Activated CD4-positive, alpha-beta T cell treated with anti-CD3 and anti-CD28 coated beads for 1 hour (primary cell): ENCODE data around the gene RPS2.
A peak's percentile ranks its signal among the peaks of the same experiment; 100 is the strongest.

Source experiments
- DNase-seq: peaks from one replicate; pipeline ENCODE4 v3.0.0-alpha.2; 2020

The RPS2 gene

GRCh38 chr16:1980770-1981087 lies 16.1 kb upstream of the RPS2 start:
- no peak for DNase-seq

- no peak for DNase-seq
Observed at GRCh38 chr16:1980030-1980769, 15.6 kb upstream of the RPS2 start.

- no peak for DNase-seq
Observed at GRCh38 chr16:1979271-1980029, 14.8 kb upstream of the RPS2 start.

GRCh38 chr16:1978476-1979120 lies 14.0 kb upstream of the RPS2 start:
- no peak for DNase-seq

GRCh38 chr16:1977875-1978268 lies 13.2 kb upstream of the RPS2 start:
- no peak for DNase-seq

GRCh38 chr16:1976951-1977874 lies 12.6 kb upstream of the RPS2 start:
- no peak for DNase-seq

- no peak for DNase-seq
Observed at GRCh38 chr16:1976216-1976520, 11.5 kb upstream of the RPS2 start.

DNA sequence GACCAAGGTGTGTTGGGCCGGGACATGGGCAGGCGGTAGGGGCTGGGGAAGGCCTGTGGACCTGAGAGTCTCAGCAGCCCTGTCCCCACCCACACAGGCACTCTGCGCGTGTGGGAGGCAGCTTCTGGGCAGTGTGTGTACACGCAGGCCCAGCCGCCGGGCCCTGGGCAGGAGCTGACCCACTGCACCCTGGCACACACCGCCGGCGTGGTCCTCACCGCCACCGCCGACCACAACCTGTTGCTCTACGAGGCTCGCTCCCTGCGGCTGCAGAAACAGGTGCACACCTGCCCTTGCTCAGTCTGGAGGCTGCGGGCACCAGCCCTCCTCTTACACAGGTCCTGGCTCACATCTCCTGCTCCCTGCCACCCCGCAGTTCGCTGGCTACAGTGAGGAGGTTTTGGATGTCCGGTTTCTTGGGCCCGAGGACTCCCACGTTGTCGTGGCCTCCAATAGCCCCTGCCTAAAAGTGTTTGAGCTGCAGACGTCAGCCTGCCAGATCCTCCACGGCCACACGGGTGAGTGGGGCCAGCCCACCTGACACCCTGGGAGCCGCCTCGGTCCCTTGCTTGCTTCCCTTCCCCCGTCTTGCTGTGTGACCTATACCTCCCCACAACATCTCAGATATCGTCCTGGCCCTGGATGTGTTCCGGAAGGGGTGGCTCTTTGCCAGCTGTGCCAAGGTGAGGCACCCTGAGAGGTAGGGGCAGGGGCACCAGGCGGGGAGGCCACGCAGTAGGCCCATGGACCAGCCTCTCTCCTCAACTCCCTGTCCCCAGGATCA lies 11.0 kb upstream of the RPS2 start:
- no peak for DNase-seq

- DNase-seq, result no peak
Observed at GRCh38 chr16:1974157-1975070, 9.8 kb upstream of the RPS2 start.

DNA sequence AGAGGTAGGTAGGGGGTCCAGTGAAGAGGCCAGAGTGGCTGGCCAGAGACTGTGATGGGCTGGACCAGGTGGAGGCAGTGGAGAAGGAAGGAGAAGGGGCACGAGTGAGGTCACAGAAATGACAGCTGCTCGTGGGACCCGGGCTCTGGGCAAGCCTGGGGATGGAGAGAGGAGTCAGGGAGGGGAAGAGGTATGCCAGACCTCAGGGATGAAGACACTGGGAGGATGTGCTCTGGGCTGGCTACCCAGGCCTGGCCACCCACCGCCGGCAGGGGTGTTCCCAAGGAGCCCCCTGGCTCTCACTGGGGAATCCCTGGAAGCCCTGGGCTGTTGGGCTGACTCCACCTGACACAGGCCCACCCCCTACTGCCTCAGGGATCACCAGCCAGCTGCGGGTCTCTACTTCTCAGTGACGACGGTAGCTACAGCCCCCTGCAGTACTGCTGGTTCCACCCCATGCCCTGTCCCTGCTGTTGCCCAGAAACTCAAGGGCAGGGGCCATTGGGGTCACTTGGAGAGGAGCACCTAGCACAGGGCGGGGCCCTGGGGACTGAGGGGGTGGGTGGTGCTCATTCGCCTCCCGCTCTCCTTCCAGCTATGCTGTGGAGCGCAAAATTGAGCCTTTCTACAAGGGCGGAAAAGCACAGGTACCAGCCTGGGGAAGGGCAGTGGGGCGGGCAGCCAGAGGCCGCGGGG lies 9.0 kb upstream of the RPS2 start:
- DNase-seq, result no peak

DNA sequence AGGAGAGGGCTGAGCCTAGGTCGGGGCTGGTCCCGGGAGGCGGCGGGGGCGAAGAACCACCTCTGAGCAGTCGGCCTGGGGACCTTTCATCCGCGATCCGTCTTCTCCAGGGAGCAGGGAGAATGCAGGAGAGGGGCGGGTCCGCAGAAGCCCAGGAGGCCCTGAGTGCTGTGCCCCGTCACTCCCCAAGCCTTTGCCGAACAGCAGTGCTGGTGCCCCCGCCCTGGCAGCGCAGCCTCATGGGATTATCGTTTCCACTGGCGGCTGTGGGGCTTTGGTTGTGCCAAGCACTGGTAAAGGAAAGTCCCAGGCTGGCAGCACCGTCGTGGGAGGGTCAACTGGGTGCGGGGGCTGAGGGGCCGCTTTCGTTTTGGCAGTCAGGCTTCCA lies 7.9 kb upstream of the RPS2 start:
- DNase-seq, result no peak

DNA sequence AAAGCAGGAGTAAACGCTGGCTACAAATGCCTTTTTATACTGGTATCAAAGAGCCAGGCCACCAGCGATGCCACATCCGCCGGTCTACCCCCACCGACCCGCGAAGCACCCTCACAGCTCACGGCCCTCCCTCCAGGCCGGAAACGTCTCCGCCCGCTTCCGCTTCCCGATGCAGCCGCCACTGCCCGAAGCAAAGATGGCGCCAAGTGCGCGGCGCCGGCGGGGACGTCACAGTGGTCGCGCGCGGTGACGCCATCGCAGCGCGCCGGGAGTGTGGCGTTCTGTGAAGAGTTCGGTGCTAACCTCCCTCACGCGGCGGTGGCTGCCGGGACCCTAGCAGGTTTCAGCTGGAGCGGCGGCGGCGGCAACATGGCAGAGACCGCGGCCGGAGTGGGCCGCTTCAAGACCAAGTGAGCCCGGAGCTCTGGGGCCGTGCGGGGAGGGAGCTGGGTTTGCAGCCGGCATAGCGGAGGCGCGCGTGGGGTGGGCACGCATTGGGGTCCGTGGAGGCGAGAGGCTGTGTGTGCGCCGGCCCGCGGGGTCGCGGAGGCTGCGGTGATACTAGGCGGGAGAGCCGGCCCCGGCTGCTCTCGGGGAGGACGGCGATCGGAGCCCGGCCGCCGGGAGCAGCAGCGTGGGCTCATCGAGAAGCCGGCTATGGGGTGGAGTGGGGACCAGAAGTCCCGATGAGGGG lies 7.3 kb upstream of the RPS2 start, which contains the start of gene TBL3:
Gene TBL3 (plus strand): TSS at position 258 of the 694 bp plus-strand sequence. CDS start 112 bp downstream, at position 370.
- DNase-seq, result peak; percentile 95

GRCh38 chr16:1968146-1968953 lies 3.7 kb upstream of the RPS2 start:
- no peak for DNase-seq

DNA sequence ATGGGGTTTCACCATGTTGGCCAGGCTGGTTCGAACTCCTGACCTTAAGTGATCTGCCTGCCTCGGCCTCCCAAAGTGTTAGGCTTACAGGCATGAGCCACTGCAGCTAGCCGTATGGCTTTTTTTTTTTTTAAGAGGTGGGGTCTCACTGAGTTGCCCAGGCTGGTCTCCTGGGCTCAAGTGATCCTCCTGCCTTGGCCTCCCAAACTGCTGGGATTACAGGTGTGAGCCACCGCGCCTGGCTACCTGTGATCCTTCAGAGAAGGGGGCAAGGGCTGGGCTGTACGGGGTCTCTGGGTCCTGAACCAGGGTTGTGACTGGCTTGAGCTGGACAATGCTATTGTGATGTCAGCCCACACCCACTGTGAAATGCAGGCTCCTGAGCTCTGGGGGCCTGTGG lies 1.8 kb upstream of the RPS2 start, which contains the start of gene RNF151:
Gene RNF151 (plus strand): TSS at position 397 of the 400 bp plus-strand sequence. CDS start 26 bp downstream, outside the sequence.
- no peak for DNase-seq

DNA sequence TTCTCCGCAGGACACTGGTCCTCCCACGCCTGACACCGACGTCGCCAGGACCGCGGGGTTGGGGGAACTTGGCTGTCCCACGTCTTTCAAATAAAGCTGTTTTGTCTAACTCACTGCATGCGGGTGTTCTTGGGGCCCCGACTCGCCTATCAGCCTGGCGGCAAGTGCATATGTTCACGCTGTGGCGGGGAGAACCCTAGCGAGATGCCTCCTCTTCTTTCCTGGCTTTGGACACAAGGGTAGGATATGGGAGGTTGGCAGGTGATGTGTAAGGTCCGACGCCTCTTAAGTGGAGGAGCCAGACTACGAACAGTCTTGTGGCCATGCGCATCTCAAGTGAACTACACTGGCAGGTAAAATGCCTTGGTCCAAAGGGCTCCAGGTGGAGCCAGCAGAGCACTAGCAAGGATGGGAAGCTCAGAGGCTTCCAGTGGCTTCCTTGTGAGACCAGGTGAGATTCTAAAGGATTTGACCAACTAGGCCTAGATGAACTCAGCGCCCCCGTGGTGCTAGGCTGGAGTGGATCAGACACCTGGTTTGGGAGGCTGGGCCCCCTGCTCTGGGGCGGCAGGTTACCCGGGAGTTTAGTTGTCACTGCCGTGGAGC lies 873 bp upstream of the RPS2 start:
- no peak for DNase-seq

GRCh38 chr16:1963806-1964505 lies 670 bp downstream of the RPS2 start:
- DNase-seq, result no peak
